CD14-positive monocyte (primary cell): ENCODE measurements around the gene ABHD17C. TPM values are rescaled to one million over a fixed set of nuclear protein-coding genes. Genes with fewer than 3 reads are reported as not detected.

Source experiments
- DNase-seq, 3 donors: peaks; one replicate each; pipeline ENCODE4 v3.0.0-alpha.2; 2011 to 2022
- H2AFZ ChIP-seq: 2 replicates; pipeline ENCODE4 v1.6.0; 2012; ENCODE audit warnings: mild to moderate bottlenecking, low read depth, low read length, inconsistent platforms; ENCODE audit not compliant: insufficient read depth, poor library complexity, severe bottlenecking
- H3K27ac ChIP-seq, 2 donors: 1 replicate in 1 of 2; 2 replicates in 1 of 2; pipeline ENCODE4 v1.5.1; 2012 to 2013; ENCODE audit warnings: low read length in 2 of 2, control low read depth in 1 of 2, inconsistent platforms in 1 of 2, low read depth in 1 of 2, mild to moderate bottlenecking in 1 of 2
- H3K27me3 ChIP-seq, 2 donors: one replicate each; pipeline versions ENCODE4 v1.6.0 to v1.6.1; 2011 to 2013; ENCODE audit warnings: low read length in 2 of 2; ENCODE audit not compliant: control insufficient read depth in 2 of 2, insufficient read depth in 2 of 2
- H3K36me3 ChIP-seq, 2 donors: replicated peaks in 1 of 2; 1 replicate in 1 of 2; 2 replicates in 1 of 2; pipeline versions ENCODE4 v1.5.1 to v1.6.1; 2012 to 2013; ENCODE audit warnings: low read length in 2 of 2, control low read depth in 1 of 2, inconsistent platforms in 1 of 2, mild to moderate bottlenecking in 1 of 2; ENCODE audit not compliant: insufficient read depth in 2 of 2, control insufficient read depth in 1 of 2
- H3K4me1 ChIP-seq, 2 donors: 1 replicate in 1 of 2; 2 replicates in 1 of 2; pipeline versions ENCODE4 v1.5.1 to v1.6.1; 2012 to 2013; ENCODE audit warnings: low read length in 2 of 2, control low read depth in 1 of 2, inconsistent platforms in 1 of 2, mild to moderate bottlenecking in 1 of 2, moderate library complexity in 1 of 2; ENCODE audit not compliant: insufficient read depth in 2 of 2, control insufficient read depth in 1 of 2
- H3K4me2 ChIP-seq: replicated peaks from 2 replicates; pipeline ENCODE3; 2012; ENCODE audit warnings: low read length, moderate library complexity, mild to moderate bottlenecking; ENCODE audit not compliant: poor library complexity, severe bottlenecking; ENCODE audit errors: extremely low read depth
- H3K4me3 ChIP-seq, 3 experiments: fragments of 200-600 bp in 1 of 3; sonication (generic) in 1 of 3; replicated peaks in 1 of 3; 1 replicate in 2 of 3; 2 replicates in 1 of 3; pipeline ENCODE4 v1.5.1; 2011 to 2013; ENCODE audit warnings: low read length in 3 of 3, mild to moderate bottlenecking in 3 of 3, control low read depth in 2 of 3, low read depth in 2 of 3, inconsistent platforms in 1 of 3, moderate library complexity in 1 of 3
- H3K79me2 ChIP-seq: 2 replicates; pipeline ENCODE4 v1.6.0; 2012; ENCODE audit warnings: mild to moderate bottlenecking, control low read depth, inconsistent platforms, low read length, moderate library complexity; ENCODE audit not compliant: insufficient read depth
- H3K9ac ChIP-seq: 2 replicates; pipeline ENCODE4 v1.6.0; 2017; ENCODE audit warnings: low read length, mild to moderate bottlenecking; ENCODE audit not compliant: insufficient read depth, poor library complexity, severe bottlenecking
- H3K9me3 ChIP-seq, 2 donors: replicated peaks in 1 of 2; 1 replicate in 1 of 2; 2 replicates in 1 of 2; pipeline versions ENCODE4 v1.5.1 to v1.6.1; 2012 to 2013; ENCODE audit warnings: low read length in 2 of 2, control low read depth in 1 of 2; ENCODE audit not compliant: control insufficient read depth in 1 of 2, insufficient read depth in 1 of 2
- H4K20me1 ChIP-seq: 2 replicates; pipeline ENCODE4 v1.6.0; 2012; ENCODE audit warnings: mild to moderate bottlenecking, low read length, control low read depth, moderate library complexity; ENCODE audit not compliant: insufficient read depth
- H3K27ac Mint-ChIP-seq, 7 donors: one replicate each; pipeline ENCODE4 v1.8.0; 2020; ENCODE audit warnings: mild to moderate bottlenecking in 7 of 7, mixed read lengths in 7 of 7, moderate library complexity in 6 of 7, inconsistent platforms in 2 of 7
- H3K27me3 Mint-ChIP-seq, 3 donors: one replicate each; pipeline ENCODE4 v1.8.0; 2021 to 2022; ENCODE audit warnings: low read depth in 3 of 3, mild to moderate bottlenecking in 3 of 3, mixed read lengths in 3 of 3, moderate library complexity in 3 of 3, inconsistent platforms in 1 of 3
- H3K36me3 Mint-ChIP-seq, 2 donors: one replicate each; pipeline ENCODE4 v1.8.0; 2020; ENCODE audit warnings: mixed read lengths in 2 of 2, inconsistent platforms in 1 of 2, mild to moderate bottlenecking in 1 of 2
- H3K4me1 Mint-ChIP-seq: one replicate; pipeline ENCODE4 v1.8.0; 2020; ENCODE audit warnings: mild to moderate bottlenecking, mixed read lengths
- H3K4me3 Mint-ChIP-seq, 2 donors: one replicate each; pipeline ENCODE4 v1.8.0; 2020; ENCODE audit warnings: mild to moderate bottlenecking in 2 of 2, mixed read lengths in 2 of 2, moderate library complexity in 1 of 2
- H3K9me3 Mint-ChIP-seq, 7 donors: one replicate each; pipeline ENCODE4 v1.8.0; 2020 to 2022; ENCODE audit warnings: mixed read lengths in 7 of 7, mild to moderate bottlenecking in 6 of 7, moderate library complexity in 6 of 7, inconsistent platforms in 2 of 7
- CTCF ChIP-seq: fragments of 200-600 bp; IDR thresholded peaks from one replicate; pipeline ENCODE4 v1.8.0; 2022; ENCODE audit warnings: antibody characterized with exemption, mild to moderate bottlenecking
- WGBS: methylation state at CpG from one replicate; pipeline ENCODE4 v1.1.5; 2013; ENCODE audit warnings: missing lambda C conversion rate; ENCODE audit not compliant: insufficient coverage; 5-methylcytosine and 5-hydroxymethylcytosine counted together
- intact Hi-C, 2 donors: fragments of 100-400 bp; cut with micrococcal nuclease; formaldehyde crosslinking; loops; one replicate each; pipeline versions ENCODE4 v1.15.0 to v1.15.1; 2023
- polyA plus RNA-seq, 3 donors: library from polyadenylated mRNA; depleted of rRNA in 1 of 3; unstranded in 2 of 3; stranded (reverse) in 1 of 3; fragments of 300-500 nt in 2 of 3; fragments of >200 nt in 1 of 3; fragmentation: Illumina TruSeq in 2 of 3; gene quantifications; 1 replicate in 2 of 3; 2 replicates in 1 of 3; pipeline ENCODE4 v1.2.3, GENCODE V29; 2012 to 2021

Gene ABHD17C
- polyA plus RNA-seq, 3 donors = 0.48 to 0.76 (median 0.68) TPM

DNA sequence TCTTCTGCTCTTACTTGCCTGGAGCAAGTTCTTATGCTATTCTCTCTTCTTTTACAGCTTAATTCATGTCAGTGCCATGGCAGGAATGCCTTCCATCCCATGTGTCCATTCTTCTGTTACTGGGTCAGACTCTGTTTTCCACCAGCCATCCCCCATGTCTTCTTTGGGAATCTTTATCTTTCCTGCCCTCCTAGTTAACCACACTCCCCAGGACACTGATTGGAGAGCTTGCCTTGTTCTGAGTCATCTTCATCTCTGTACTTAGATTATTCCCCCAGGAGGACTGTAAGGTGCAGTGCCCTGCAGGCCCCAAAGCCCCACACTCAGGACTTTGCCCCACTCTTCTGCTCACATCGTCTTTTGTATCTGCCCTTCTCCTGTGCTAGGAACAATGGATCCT, 3.6 kb downstream of the ABHD17C start:
- WGBS = no CpG with 5 or more reads among the region's 1 CpG
- H3K27me3 ChIP-seq = peaks cover 0 to 9% of the 10 kb centered on the region in 2 donors
- H3K9ac ChIP-seq = no peak overlapping the region
- no peak overlapping the region for H3K4me3 Mint-ChIP-seq
- no peak overlapping the region for H3K4me2 ChIP-seq
- no peak overlapping the region for H2AFZ ChIP-seq
- peaks cover 8 to 11% (median 10%) of the 10 kb centered on the region in 3 donors for H3K27me3 Mint-ChIP-seq
- H3K79me2 ChIP-seq = peaks cover 7% of the 10 kb centered on the region
- no peak overlapping the region for H3K4me3 ChIP-seq
- no peaks in the 10 kb centered on the region for H3K36me3 Mint-ChIP-seq
- intact Hi-C loops = loop anchor here in 1 of 2 donors (5.0 kb wide), 1 partner anchor 79 kb away; the partner anchor contains the start of gene CEMIP
- H3K36me3 ChIP-seq = no peaks in the 10 kb centered on the region
- H3K4me1 ChIP-seq = peaks cover 17 to 24% of the 10 kb centered on the region in 2 donors
- DNase-seq = no peak
- no peak for TF ChIP-seq CTCF
- H3K27ac ChIP-seq = no peak overlapping the region
- no peaks in the 10 kb centered on the region for H4K20me1 ChIP-seq
- H3K9me3 Mint-ChIP-seq = no peaks in the 10 kb centered on the region
- peaks cover 21% of the 10 kb centered on the region for H3K4me1 Mint-ChIP-seq
- H3K27ac Mint-ChIP-seq = no peak overlapping the region
- H3K9me3 ChIP-seq = no peaks in the 10 kb centered on the region

DNA sequence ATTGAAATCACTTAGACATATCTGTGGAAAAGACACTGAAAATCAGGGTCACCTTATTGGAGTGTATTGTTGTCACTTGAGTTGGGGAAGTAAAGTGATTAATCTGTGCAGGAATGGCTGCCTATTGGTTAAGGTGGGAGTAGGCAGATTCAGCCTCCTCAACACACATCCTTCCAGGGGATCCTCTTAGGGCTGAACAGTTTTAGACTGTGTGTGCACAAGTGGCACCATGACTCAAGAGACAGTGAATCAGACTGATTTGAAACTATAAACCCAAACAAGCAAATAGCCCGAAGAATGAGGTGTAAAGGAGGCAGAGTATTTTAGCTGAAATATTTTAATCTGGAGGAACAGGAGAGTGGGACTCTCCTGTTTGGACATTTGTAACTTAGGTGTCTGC, 4.9 kb downstream of the ABHD17C start:
- Mint-ChIP-seq H3K9me3 (no peaks in the 10 kb centered on the region), H3K4me1 (peaks cover 16% of the 10 kb centered on the region), H3K36me3 (no peaks in the 10 kb centered on the region), H3K4me3 (no peak overlapping the region), H3K27me3 (peaks cover 4 to 8% (median 7%) of the 10 kb centered on the region in 3 donors), H3K27ac (no peak overlapping the region)
- peaks cover 0 to 6% of the 10 kb centered on the region in 2 donors for H3K27me3 ChIP-seq
- H2AFZ ChIP-seq = no peak overlapping the region
- no peak overlapping the region for H3K4me3 ChIP-seq
- H3K36me3 ChIP-seq = no peaks in the 10 kb centered on the region
- DNase-seq = no peak
- TF ChIP-seq CTCF = no peak
- no peak overlapping the region for H3K9ac ChIP-seq
- WGBS = no CpG with 5 or more reads among the region's 1 CpG
- no peak overlapping the region for H3K27ac ChIP-seq
- peaks cover 13 to 14% of the 10 kb centered on the region in 2 donors for H3K4me1 ChIP-seq
- H3K9me3 ChIP-seq = no peaks in the 10 kb centered on the region
- peaks cover 7% of the 10 kb centered on the region for H3K79me2 ChIP-seq
- H3K4me2 ChIP-seq = no peak overlapping the region
- H4K20me1 ChIP-seq = no peaks in the 10 kb centered on the region
- intact Hi-C loops = loop anchor here in 1 of 2 donors (5.0 kb wide), 1 partner anchor 77 kb away; the partner anchor contains the start of gene CEMIP
